ENCODE data around the gene PATL2.

GRCh38 chr15:44711096-44711742 is at the start of gene PATL2, which contains the start of gene B2M:
- TF ChIP-seq CTCF (IDR thresholded peaks at IDR 0.05) (no peak), POLR2A (IDR thresholded peaks at IDR 0.05) (peak; percentile 82 to 100)

All from vagina (tissue), 2 donors.